GM19238 (cell line): Measurements from ENCODE around the gene PRRX2.
"Not testable (repeated sequence)": the region's sequence is repeated elsewhere in the genome, so short reads cannot be mapped to it uniquely, and the experiment has no call there.

Source experiments
- DNase-seq: peaks from one replicate; pipeline ENCODE4 v3.0.0; 2011; ENCODE audit warnings: low spot score; ENCODE audit not compliant: insufficient read length

Gene PRRX2

DNA sequence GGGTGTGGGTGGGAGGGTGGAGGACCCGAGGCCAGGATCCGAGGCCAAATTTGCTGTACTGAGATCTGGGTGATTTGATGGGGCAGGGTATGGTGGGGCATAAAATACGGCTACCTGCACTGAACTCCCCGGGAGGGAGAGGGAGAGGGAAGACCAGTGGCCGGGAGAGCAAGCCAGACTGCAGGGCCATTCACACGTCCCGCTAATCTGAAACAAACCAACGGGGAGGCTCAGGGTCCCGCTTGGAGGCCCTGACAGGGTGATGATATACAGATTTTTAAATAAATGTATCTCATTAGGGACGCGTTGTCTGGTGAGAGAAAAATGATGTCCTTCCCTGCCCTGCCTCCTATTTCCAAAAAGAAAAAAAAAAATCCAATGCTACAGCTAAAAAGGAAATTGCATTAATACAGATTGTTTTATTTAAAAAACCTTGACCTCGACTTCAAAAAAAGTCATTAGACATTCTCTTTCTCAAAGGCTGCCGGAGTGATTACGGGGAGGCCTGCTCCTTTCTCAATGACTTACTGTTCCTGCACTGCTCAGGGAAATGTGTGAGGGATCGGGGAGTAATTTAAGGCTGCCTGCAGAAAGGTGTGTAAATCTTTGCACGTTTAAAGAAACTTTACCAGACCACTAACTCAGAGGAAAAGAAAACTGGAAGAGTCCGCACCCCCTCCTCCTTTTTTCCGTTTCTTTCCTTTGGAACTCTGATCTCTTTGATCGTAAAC is 11.5 kb upstream of the PRRX2 start:
- DNase-seq = no peak

DNA sequence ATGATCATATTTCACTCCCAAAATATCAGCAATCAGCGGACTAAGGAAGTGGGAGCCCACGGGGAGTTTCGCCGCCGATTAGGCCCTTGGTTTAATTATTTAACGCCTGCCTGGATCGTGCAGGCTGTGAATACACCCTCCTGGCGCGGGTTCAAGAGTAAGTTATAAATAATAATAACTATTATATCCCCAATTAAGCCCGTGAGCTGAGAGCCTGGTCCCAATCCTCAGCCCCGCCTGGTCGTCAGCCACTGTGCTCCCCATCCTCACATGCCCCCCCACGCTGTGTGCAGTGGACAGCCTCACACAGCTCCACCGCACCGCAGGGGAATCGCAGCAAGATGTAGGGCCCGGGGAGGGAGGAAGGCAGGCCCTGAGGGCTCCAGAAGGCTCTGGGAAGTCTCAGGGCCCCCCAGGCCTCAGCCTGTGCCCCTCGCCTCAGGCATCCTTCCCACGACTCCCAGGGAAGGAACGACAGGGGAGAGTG is 10.8 kb upstream of the PRRX2 start:
- DNase-seq = no peak

DNA sequence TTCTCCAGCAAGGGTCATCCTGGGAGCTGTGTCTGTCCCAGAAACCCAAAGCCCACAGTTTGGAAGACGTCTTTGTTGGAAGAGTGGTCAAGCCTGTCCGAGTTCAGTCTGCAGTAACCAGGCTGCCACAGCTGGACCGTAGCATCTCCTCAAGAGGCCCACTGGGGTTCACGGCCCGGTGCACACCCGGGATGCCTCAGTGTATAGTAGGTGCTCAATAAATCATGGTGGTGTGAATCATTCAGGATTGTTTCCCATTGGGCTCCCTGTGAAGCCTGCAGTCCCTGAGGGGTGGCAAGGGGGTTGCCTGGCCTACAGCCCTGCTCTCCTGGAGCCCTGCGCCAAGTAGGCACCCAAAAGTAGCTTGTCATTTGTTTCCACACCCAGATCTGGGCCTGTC is 10.3 kb upstream of the PRRX2 start:
- DNase-seq = no peak

DNA sequence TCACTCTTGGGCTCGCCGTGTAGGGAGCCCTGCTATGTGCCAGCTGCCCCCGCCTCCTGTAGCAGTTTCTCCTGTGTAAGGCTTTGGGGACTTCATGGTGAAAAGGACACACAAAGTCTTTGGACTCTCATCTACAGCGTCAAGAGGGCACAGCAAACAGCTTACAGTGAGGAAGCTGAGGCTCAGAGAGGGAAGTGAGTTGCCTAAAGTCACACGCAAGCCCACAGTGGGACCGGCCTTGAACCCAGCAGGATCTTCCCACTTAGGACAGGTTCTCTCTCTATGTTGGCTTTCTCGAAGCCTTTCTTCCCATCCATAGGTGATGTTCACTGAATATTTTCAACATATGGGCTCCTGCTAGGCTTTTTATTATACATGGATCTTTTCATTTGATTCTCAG is 9.8 kb upstream of the PRRX2 start:
- DNase-seq = no peak

DNA sequence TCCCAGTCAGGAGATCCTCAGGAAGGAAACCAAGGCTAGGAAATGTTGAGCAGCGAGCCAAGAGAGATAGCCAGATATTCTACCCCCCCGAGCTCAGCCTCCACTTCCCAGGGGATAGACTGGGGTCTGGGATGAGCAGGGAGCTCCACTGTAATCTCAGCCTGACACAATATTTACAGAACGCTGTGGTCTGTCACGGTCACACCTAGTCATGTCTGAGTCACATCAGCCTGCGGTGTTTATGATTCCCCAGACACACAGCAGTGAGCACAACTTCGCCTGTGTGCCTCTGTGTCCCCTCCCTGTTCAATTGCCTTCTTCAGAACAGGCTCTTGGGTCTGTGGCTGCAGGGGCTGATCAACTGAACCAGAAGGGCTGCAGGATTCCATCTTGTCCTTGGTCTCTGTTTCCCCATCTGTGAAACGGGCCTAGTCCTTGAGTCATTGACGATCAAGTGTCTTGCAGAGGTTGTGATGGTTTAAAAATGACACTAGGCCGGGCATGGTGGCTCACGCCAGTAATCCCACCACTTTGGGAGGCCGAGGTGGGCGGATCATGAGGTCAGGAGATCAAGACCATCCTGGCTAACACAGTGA is 8.6 kb upstream of the PRRX2 start:
- no peak for DNase-seq

DNA sequence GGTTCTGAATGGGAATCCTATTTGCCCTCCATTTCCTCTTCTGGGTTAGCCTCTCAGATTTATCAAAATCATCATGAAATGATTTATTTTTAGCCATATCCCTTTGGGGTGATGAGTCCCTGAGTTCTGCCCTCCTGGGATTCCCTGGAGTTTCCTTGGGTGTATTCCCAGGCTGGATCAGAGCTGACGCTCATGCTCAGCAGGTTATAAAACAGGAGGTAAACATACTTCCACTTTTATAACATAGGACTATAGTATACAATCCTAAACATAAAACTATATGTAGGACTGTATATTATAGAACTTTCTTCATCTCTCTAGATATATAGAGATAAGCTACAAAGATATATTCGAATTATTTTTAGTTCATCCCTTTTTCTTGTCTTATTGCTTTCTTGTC is 4.4 kb upstream of the PRRX2 start:
- no peak for DNase-seq

DNA sequence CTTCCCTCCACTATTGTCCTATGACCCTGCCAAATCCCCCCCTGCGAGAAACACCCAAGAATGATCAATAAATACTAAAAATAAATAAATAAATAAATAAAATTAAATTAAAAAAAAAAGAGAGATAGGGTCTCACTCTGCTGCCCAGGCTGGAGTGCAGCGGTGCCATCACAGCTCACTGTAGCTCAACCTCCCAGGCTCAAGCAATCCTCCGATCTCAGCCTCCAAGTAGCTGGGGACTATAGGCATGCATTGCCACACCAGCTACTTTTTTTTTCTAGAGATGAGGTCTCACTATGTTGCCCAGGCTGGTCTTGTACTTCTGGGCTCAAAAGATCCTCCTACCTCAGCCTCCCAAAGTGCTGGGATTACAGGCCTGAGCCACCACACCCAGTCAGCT is 3.2 kb upstream of the PRRX2 start:
- DNase-seq = not testable (repeated sequence)

DNA sequence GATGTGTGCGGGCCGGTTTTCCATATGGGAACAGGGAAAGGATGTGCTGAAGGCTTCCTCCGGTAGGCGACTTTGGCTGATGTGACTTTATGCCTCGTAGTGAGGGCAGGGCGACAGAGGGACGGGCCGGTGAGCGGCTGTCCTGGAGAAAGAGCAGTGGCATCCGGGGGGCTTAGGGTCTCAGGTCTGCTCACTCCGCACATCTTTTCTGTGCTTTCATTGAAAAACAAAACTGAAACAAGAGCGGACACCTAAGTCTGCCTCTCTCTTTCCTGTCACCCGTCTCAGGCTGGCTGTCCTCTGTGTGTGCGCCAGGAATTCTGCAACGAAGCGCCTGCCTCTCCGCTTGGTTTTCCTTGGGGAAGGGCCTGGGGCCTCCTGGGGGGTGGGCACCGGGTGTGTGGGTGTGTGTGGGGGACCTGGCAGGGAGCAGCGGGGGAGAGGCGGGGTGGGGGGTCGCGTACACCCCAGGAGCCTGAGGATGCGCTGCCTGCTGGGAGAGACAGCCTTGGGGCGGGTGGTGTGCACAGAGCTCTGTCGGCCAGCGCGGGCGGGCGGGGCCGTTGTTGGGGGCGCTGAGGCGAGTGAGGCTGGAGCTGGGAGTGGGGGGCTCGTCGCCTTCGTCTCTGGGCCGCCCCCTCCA is 580 bp upstream of the PRRX2 start:
- no peak for DNase-seq

DNA sequence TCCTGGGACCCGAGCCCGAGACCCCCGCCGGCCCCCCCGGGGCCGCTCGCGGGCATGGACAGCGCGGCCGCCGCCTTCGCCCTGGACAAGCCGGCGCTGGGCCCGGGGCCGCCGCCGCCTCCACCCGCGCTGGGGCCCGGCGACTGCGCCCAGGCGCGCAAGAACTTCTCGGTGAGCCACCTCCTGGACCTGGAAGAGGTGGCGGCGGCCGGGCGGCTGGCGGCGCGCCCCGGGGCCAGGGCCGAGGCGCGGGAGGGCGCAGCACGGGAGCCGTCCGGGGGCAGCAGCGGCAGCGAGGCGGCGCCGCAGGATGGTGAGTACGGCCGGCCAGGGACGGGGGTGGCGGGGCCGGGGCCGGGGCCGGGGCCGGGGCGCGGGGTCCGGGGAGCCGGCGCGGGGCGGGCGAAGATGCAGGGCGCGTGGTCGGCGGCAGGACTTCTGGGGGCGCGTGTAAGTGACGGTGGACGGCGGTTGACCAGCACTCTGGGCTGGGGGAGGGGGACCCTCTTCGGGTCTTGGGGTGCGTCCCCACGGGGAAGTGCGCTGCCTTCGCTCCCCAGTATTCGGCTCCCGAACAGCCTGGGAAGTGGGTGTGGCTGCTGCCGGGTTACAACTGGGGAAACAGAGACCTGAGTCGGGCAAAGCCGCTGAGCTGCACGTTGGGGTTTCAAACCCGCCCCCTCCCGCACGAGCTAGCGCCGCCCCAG is 520 bp downstream of the PRRX2 start:
- no peak for DNase-seq

DNA sequence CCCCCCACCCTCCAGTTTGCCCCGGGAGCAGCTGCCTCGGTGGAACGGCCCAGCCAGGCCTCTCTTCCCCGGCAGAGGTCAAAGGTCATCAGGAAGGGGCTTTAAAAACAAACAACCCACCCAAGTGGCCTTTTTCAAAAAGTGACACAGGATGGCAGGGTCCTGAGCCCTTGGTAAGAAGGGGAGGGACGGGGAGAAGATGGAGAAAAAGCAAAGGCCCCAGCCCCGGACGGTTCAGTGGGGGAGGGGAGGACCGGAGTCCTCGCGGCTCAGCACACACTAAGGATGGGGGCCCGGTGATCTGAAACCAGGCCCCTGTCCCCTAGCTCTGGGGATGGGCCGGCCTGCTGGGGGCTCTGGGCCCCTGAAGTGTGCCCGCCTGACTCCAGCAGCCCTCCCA is 1.1 kb downstream of the PRRX2 start:
- no peak for DNase-seq

DNA sequence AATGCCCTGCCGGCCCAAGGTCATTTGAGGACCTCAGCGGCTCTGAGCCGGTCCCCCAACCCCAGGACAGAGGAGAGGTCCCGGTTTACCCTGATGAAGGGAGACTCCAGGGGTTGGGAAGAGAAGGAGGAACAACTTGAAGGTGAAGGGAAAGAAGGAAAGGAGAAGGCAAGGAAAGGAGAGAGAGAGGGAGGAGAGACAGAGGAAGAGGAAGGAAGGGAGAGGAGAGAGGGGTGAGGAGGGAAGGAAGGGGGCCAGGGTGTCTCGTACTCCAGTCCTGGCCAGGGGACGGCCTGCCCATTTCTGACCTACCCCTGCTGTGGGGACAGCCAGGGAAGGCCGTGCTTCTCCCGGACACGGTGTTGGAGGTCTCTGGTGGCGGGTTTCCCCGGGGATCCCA is 1.9 kb downstream of the PRRX2 start:
- DNase-seq = no peak

DNA sequence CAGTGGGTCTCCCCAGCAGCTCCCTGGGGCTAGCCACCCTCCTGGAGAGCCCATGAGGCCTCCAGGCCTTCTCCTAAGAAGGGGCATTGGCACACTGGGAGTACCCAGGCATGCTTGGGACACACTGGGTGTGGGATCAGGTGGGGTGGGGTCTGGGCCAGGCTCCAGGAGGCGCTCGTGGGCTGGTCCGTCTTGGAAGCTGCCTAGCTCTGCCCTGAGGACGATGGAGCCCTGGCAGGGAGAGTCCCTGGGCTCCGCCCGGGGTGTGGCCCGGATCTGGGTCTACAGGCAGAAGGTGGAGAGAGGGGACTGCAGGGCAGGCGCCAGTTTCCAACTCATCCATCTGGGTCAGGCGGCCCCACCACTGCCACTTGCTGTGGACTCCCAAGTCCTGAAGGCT is 2.4 kb downstream of the PRRX2 start:
- no peak for DNase-seq

DNA sequence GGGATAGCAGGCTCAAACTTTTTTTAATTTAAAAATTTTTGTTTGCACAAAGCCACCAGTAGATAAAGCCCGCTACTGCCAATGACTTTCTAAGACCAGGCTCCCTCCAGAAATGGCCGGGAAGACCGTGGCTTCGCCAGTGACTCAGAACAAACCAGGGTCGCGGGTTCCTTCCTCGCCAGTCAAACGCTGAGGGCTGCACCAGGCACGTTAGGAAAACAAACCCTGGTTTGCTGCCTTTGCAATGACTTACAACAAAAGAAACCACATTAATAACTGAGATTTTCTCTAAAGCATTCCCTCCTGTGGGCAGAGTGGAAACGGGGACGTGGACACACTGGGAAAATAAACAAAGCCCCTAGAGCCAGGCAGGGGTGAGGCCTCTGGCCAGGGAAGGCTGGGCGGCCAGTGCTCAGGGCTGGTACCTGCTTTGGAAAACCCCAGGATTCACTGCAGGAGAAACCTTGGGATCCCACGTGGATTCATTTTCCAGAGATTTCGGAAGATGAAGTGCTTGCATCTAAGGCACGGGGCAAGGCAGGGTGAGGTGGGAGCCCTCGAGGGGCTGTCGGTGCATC is 3.8 kb downstream of the PRRX2 start:
- DNase-seq = no peak

DNA sequence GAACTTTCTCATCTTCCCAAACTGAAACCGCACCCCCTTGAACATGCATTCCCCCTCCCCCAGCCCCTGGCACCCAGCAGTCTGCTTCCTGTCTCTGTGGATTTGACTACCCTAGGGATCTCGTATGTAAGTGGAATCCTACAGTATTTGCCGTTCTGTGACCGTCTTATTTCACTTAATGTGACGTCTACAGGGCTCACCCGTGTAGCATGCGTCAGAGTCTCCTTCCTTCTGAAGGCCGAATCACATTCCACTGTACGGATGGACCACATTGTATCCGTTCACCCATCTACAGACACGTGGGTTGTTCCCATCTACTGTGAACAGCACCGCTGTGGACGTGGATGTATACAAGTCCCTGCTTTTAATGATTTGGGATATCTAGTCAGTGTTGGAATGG is 4.5 kb downstream of the PRRX2 start:
- no peak for DNase-seq

DNA sequence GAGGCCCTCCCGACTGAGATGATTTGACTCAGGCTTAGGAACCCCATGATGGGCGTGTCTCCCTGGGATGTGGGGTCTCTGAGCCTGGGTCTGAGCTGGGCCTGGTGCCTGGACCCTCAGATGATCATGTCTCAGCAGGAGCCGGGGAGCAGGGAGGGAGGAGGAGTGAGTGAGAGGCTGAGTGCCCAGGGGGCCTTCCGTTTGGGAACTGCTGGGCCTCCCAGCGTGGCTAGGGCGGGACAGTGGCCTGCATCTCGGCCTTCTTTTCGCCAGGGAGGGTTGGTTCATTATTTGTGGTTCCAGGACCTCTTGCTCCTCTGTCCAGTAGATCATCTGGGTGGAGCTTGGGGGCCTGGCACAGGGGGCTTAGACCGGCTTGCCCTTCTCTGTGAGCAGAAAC is 5.6 kb downstream of the PRRX2 start:
- no peak for DNase-seq

DNA sequence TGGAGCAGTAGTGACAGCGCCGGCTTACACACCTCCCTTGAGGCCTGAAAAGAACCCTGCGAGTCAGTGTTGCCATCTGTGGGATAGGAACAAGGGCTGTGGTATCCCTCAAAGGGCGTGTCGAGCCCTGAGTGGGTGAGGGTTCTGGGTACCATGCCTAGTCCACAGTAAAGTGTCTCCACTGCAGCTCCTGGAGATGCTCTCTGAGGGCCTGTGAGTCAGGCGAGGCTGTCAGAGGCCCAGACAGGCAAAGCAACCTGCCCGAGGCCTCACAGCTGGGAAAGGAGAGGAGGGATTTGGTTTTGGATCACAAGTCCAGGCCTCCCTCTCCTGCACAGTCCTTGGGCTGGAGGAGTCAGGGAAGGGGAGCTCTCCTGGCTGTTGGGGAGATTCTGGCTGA is 6.1 kb downstream of the PRRX2 start:
- DNase-seq = no peak

DNA sequence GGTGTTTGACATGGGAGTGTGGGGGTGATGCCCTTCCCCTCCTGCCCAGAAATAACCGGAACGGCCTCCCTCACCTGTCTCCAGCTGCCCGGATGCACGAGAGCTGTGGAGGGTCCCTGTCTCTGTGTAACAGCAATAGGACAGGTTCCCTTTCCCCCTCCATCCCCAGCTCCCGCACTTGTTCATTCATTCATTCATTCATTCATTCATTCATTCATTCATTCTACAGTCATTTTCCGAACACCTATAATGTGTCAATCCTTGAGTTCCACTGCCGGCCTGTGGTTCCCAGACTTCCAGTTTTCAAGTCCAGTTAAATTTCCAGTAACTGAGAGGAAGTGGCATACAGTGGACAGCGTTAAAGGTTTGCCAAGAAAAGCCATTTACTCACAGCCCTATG is 7.3 kb downstream of the PRRX2 start:
- DNase-seq = no peak

DNA sequence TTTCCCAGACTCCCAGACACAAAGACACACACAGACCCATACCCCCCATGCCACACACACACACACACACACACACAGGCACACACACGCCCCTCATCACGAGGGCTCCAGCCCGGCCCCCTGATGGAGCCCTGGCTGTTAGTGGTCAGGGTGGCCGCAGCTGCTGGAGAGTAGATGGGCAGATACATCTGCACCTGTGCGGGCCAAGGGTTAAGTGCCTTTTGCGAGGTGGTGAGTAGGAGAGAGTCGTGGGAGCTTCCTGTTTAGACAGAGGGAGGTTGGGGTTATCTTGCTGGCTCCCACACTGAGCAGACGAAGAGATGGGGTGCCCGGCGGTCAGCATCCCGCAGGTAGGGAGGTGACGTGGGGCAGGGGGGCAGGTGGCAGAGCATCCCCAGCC is 8.2 kb downstream of the PRRX2 start:
- no peak for DNase-seq

DNA sequence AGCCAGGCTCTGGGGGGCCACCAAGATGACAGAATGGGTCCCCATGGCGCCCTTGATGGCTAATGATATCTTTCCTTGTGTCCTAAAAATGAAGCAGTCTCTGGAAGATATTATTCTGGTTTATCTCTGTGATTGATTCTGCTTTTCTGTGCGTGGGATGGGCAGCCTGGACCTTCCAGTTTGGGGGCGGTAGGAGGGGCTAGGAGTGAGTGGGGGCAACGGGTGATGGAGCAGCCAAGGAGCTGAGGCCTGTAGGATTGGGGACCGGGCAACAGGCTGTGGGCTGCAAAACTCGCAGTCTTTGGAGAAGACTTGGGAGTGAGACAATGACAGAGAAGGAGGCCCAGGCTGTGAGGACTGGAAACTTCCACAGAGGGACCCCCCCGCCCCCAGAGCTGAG is 8.8 kb downstream of the PRRX2 start:
- no peak for DNase-seq

DNA sequence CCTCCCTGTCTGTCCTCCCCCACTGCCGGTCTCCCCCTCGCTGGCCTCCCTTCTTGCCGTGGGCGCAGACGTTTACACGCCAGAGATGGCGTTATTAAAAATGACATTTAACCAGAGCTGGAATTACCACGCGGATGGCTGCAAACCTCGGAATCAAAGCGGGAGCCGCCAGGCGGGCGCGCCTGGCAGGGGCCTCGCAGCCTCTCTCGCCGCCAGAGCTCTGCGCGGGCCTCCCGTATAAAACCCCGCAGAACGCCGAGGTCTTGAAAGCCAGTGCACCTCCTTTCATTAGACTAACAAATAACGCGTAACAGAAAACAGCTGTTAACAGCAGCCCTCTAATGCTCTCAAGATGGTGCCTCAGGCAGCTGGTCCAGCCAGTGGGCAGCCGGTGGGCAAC is 10.2 kb downstream of the PRRX2 start:
- DNase-seq = no peak

DNA sequence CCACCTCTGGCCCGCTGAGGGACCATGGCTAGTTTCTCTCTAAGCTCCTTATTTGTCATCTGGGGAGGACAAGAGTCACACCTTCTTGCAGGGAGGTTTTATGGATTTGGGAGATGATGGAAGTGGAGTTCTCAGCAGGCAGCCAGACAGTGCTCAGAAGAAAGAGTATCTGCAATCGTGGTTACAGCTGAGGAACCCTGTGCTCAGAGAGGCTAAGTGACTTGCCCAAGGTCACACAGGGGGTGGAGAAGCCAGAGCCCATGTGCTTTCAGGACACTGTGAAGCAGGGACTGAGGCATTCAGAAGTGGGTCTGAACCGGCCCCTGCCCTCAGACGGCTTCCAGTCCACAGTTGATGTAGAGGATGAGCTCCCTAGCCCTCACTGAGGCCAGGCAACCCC is 10.8 kb downstream of the PRRX2 start:
- no peak for DNase-seq

DNA sequence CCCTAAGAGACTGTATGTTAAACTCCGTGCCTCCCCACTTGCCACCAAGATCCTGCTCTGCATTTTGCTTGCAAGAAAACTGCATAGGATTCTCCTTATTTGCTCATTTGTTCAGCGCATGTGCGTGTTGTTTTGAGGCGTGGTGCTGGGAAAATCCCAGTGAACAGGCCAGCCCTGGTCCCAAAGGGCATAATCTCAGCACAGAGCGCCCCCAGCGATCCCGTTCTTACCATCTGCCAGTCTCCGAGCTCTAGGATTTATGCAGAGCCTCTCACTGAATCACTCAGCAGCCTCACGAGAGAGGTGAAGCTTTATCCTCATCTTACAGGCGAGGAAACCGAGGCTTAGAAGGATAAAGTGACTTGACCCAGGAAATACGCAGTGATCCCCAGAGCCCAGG is 11.5 kb downstream of the PRRX2 start:
- no peak for DNase-seq
